Measurements from ENCODE around the gene IGFBP1.

- no peak for TF ChIP-seq CTCF (IDR thresholded peaks at IDR 0.05)
- no peak for TF ChIP-seq POLR2A (IDR thresholded peaks at IDR 0.05)
- no peak for TF ChIP-seq EP300 (IDR thresholded peaks at IDR 0.05)
These were observed 31.0 kb downstream of the IGFBP1 start for GRCh38 chr7:45919231-45919784.
